ENCODE data around the gene CAMK2D. TPM values are rescaled to one million over a fixed set of nuclear protein-coding genes. Genes with fewer than 3 reads are reported as not detected.
"Not testable (repeated sequence)": the region's sequence is repeated elsewhere in the genome, so short reads cannot be mapped to it uniquely, and the experiment has no call there.

CAMK2D gene
- 41.3 TPM for total RNA-seq

DNA sequence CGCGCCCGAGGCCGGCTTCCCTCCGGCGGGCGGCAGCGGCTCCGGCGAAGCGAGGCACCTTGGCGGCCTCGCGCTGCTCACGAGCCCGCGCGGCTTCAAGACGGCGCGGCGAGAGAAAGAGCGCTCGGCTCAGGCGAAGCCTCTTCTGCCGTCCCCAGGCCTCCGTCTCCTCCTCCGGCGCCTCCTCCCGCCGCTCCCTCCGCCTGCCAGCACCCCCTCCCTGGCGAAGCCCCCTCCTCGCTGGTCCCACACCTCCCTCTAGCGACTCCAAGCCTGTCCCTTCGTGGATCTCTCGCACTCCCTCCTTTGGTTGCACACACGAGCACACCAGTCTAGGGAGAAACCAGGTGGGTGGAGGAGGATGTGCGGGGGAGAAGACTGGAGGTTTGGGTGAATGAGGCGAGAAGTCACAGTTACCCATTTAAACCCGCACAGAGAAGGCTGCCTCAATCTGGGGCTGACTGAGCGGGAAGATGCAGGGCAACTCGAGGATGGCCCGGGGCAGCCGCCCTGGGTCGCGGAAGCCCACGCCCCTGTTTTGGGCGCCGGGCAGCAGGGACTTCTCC, at the start of gene CAMK2D:
Gene CAMK2D (minus strand): TSS at position 119 of the 566 bp plus-strand sequence. CDS start 670 bp downstream, outside the sequence.
- ATAC-seq = peak; percentile 90
- intact Hi-C loops (cut with DNase I) = no loop called here
- DNase-seq (ENCODE audit: low spot score) = peak; percentile 94

DNA sequence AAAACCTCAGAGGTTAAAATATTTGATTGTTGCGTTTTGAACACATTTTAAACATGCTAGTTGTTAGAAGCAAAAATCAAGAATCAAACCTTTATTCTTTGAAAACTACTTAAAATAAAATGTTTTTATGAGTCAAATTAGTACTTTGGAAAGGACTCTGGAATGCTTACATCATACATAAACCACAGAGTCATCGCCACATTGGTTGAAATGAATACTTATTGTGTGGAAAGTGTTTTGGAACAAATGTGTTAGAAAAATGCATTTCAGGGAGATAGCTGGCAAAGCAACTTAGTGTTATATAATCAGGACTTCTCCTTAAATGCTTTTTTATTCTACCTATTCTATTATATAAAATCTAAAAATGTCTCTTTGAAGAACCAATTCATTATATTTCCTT, 49.4 kb upstream of the CAMK2D start:
- intact Hi-C loops (cut with DNase I) = no loop called here
- ATAC-seq (no peak), DNase-seq (ENCODE audit: low spot score) (no peak)

DNA sequence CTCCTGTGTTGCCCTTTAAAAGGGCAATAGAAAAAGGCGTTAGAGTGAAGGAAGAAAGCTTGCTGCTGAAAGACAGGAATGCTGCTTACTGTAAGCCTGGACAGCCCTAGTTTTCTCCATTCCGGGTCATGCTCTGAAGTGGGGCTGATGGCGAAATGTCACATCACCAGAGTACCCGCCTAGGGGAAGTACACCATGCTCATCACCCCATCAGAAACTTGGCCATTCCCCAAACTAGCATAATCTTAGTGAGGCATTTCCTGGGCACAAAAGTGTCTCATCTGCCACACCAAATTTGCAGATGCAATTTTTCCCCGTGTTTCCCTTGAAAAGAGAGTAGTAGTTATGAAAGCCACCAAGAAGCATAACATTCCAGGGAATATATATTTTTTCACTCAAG, 47.8 kb upstream of the CAMK2D start:
- DNase-seq (ENCODE audit: low spot score) (no peak), ATAC-seq (peak; percentile 70)
- intact Hi-C loops (cut with DNase I) = no loop called here

DNA sequence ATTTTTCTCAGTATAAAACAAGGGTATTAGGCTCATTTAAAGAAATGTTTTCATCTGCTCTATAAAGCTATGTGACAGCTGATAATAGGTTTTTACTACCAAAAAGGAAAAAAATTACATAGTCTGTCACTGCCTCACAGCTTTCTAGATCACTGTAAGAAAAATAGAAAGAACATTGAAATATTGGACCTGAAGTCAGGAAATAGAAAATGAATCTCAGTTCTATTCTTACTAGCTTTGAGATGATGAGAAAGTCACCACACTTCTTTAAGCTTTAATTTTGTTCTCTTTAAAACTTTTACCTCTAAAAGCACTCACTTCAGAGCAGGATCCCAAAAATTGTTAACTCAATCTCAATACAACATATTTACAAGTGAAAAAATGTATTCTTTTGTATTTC, 45.3 kb upstream of the CAMK2D start:
- ATAC-seq = no peak
- no peak for DNase-seq (ENCODE audit: low spot score)
- intact Hi-C loops (cut with DNase I) = no loop called here

DNA sequence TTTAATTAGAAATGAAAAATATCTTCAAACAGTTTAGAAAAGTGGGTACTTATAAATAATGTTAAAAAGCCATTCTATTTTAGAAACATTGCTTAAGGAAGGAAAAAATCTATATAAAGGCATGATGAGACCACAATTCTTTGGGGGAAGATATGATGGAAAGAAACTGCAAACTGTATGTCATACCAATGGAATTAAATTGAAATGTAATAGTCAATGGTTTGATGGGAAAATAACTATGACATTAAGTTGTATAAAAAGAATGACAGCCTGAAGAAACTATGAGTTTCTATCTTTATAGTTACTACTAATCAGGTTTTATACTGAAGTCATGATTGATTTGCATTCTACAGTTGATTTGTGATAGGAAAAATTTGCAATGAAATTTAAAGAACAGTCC, 40.3 kb upstream of the CAMK2D start:
- DNase-seq (ENCODE audit: low spot score) (no peak), ATAC-seq (no peak)
- intact Hi-C loops (cut with DNase I) = no loop called here

DNA sequence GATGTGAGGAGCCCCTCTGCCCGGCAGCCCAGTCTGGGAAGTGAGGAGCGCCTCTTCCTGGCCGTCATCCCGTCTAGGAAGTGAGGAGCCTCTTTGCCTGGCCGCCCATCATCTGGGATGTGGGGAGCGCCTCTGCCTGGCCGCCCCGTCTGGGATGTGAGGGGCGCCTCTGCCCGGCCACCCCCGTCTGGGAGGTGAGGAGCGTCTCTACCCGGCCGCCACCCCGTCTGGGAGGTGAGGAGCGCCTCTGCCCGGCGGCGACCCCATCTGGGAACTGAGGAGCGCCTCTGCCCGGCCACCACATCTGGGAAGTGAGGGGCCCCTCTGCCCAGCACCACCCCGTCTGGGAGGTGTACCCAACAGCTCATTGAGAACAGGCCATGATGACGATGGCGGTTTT, 34.8 kb upstream of the CAMK2D start:
- intact Hi-C loops (cut with DNase I); ATAC-seq: not testable (repeated sequence)

DNA sequence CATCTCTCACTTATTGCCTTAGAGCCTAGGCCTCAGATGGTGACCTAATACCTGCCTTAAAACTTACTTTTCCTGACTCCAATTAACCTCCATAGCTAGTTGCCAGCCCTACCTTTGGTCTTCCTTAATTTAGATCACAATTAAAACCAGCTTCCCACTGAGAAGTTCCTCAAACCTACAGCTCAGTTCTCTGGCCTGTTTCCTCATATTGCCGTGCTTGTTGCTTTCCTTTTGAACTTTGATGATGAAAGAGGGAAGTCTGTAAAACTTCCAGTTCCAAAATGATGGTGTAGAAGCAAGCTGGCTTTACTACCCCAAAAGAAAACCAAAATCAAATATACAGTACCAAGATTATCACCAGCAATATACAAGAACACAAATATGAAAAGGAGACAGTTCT, 28.9 kb upstream of the CAMK2D start:
- DNase-seq (ENCODE audit: low spot score) (no peak), ATAC-seq (peak; percentile 42)
- intact Hi-C loops (cut with DNase I) = no loop called here

More for the DNA sequence above, 34.8 kb upstream of the CAMK2D start:
- not testable (repeated sequence) for DNase-seq (ENCODE audit: low spot score)

DNA sequence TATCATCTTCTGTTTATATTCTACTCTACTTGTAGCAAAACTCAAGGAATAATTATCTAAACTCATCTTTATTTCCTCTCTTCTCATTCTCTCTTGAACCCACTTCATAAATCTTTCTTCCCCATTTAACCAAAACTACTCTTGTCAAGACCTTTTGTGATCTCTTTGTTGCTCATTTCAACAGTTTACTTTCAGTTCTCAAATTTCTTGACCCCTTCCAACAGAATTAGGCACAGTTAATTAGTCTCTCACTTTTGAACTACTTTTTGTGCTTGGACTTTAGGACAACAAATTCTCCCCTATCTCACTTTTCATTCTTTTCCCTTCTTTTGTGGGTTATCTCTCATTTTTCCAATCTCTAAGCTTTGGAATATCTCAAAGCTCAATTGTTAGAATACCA, 27.4 kb upstream of the CAMK2D start:
- DNase-seq (ENCODE audit: low spot score) (no peak), ATAC-seq (no peak)
- intact Hi-C loops (cut with DNase I) = no loop called here

DNA sequence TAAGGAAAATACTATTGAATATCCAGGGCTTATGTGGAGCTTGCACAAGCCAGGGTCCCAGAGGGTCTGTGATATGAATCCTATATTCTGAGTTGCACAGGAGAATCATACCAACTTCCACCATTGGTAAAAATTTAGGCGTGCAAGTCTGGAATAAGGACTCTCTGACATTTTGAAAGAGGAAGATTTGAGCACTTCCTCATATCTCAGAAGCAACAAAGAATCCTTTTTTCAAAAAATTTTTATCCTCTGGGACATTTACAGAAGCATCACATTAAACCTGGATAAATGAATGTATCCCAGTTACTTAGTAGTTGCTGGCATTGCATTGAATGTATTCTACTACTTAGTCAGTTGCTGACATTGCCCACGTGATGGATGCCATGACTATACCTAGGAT, 24.2 kb upstream of the CAMK2D start:
- intact Hi-C loops (cut with DNase I) = no loop called here
- ATAC-seq (no peak), DNase-seq (ENCODE audit: low spot score) (no peak)

DNA sequence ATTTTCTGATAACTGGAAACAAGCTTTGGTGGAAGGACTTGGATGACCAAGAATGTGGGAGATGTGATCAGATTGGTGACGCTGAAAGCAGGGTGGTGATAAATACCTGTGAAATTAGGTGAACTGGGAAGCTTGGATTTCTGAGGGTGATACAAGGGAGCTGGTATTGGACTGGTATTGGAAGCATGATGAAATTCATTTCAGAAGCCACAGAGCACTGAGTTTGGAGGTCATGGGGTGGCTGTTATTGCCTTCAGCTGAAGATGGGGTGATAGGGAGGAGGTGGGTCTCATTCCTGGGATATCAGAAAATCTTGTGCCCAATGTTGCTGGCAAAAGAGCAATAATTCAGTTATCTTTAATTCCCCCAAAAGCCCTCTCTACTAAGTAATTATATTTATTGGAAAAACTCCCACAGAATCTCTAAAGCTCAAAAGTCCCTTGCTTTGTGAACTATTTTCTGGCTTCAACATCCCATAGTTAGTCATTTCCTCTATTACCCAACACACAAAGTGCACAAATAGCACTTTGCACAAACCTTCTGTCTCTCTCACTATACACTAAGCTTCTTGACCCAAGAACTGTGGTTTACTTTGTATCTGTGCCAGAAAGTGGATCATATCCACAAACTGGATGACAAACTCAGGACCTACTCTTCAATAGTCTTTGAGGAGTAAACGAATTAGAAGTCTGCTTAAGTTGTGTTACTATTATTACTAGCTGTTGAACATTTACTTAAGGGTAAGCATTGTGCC, 23.1 kb upstream of the CAMK2D start:
- DNase-seq (ENCODE audit: low spot score) (no peak), ATAC-seq (peak; percentile 80)

DNA sequence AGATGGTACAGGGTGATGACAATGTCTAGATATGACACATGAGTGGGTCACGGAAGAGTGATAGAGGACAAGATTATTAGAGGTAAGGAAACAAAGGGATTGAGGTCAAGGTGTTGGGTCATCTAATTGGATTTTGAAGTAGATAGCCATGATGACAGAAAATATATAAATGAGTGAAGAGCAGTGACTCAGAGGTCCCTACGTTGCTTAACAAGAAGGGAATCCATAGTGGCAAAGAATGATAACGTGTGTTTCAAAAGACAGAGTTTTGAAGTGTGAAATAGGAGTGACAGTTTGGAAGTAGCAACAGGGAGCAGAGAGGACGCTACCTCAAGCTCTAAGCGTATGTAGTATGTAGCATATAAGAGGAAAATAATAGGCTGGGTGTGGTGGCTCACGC, 22.2 kb upstream of the CAMK2D start:
- intact Hi-C loops (cut with DNase I) = no loop called here
- no peak for DNase-seq (ENCODE audit: low spot score)
- ATAC-seq = no peak

More for the DNA sequence above, 23.1 kb upstream of the CAMK2D start:
- intact Hi-C loops (cut with DNase I) = no loop called here

DNA sequence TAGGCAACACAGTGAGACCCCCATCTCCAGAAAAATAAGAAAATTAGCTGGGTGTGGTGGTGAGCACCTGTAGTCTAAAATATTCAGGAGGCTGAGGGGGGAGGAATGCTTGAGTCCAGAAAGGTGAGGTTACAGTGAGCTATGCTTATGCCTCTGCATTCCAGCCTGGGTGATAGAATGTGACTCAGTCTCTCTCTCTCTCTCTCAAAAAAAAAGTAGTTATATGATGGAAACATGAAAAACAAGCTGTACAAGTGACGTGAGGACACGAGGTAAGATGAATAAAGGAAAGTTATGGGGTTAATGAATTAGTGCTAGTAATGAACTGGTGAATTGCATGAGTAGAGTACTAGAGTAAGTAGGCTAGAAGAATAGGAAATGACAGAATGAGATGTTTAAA, 21.8 kb upstream of the CAMK2D start:
- ATAC-seq (no peak), DNase-seq (ENCODE audit: low spot score) (no peak)
- intact Hi-C loops (cut with DNase I) = no loop called here

DNA sequence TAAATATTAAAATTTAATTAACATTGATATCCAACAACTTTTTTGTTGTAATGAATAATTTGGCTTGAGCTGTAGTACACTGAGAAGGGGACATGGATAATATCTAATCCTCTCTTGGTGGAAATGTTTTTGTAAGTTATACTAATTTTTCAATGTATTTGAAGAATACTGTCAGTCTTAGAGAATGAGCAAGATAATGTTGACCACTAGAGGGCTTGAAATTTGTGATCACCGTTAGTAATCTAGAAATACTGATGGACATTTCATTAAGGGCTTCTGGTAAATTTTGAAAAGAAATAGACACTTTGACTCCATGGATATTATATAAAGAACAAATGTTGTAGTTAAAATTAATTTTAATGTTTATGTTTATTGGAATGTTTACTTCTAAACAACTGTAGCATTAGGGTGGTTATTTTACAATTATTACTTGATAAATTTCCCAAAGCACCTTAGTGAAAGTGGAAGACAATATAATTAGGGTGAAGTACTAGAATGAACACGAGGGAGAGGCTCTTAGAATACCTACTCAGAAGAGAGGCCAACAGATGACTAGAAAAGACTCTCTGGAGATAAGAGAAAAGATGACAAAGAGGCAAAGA, 20.0 kb upstream of the CAMK2D start:
- ATAC-seq (peak; percentile 32), DNase-seq (ENCODE audit: low spot score) (no peak)
- intact Hi-C loops (cut with DNase I) = no loop called here

DNA sequence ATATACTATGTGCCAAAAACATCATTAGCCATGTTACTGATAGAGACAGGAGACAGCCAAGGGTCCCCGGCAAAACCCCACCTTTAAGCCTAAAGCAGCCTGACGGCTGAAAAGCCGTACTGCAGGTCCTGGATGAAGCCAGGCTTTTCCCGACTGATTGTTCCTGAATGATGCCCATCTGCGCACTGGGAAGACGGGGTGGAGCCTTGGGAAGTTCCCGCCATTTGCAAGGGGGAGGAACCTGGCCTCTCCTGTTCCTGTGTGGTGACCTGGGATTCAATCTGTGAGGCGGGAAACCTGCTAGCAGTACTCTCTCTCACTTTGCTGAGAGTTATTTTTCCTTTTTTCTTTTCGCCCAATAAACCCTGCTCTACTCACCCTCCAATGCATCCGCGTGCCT, 15.1 kb upstream of the CAMK2D start:
- ATAC-seq (no peak), DNase-seq (ENCODE audit: low spot score) (no peak)
- intact Hi-C loops (cut with DNase I) = loop anchor here (10.0 kb wide), 1 partner anchor 372 kb away; no protein-coding TSS in a partner anchor

DNA sequence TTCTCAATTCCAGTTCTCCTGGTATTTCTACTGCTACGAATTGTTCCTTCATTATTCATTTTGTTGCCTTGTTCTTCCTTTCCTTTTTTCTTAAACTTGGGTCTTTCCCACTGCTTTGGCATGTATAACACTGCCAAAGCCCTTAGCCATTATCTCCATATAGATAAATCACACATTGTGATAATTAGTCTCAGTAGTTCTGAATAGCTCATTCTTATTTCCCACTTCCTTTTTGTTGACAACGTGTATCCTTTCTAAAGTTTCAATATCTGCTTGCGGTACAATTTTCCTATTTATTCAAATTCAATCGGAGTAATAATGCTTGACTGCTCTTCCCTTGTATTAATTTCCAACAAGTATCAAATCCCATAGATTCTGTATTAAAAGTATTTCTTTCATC, 14.5 kb upstream of the CAMK2D start:
- no peak for ATAC-seq
- intact Hi-C loops (cut with DNase I) = loop anchor here (10.0 kb wide), 1 partner anchor 371 kb away; no protein-coding TSS in a partner anchor
- no peak for DNase-seq (ENCODE audit: low spot score)

DNA sequence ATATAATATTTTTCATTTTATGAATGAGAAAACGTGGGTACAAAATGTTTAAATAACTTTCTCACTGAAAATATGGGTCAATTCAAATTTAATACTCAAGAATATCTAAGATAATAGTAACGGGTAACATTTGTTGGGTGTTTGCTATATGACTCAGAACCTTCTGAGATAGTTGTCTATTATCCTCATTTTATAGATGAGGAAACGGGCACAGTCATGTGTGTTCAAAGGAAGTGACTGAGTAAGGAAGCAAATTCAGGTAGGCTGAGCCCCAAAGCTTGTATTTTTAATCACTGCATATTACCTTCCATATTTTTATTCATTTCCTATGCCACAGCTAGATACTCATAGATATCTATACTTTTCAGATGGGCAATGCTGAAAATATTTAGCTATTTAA, 12.2 kb upstream of the CAMK2D start:
- DNase-seq (ENCODE audit: low spot score) = no peak
- intact Hi-C loops (cut with DNase I) = loop anchor here (10.0 kb wide), 1 partner anchor 369 kb away; no protein-coding TSS in a partner anchor
- no peak for ATAC-seq

DNA sequence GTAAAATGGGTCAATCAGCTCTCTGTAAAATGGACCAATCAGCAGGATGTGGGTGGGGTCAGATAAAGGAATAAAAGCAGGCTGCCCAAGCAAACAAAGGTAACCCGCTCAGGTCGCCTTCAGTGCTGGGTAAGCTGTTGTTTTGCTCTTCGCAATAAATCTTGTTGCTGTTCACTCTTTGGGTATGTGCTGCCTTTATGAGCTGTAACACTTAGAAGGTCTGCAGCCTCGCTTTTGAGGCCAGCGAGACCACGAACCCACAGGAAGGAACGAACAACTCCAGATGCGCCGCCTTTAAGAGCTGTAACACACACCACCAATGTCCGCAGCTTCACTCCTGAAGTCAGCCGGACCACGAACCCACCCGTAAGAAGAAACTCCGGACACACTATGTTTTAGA, 11.5 kb upstream of the CAMK2D start:
- ATAC-seq (no peak), DNase-seq (ENCODE audit: low spot score) (no peak)
- intact Hi-C loops (cut with DNase I) = loop anchor here (10.0 kb wide), 1 partner anchor 368 kb away; no protein-coding TSS in a partner anchor

DNA sequence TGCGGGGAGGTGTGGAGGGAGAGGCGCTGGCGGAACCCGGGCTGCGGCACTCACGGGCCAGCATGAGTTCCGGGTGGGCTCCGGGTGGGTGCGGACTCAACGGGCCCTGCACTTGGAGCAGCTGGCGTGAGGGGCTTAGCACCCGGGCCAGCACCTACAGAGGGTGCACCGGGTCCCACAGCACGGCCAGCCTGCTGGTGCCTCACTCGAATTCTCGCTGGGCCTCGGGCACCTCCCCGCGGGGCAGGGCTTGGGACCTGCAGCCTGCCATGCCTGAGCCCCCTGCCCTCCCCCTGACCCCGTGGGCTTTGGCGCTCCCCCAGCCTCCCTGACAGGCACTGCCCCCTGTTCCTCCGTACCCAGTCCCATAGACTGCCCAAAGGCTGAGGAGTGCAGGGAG, 10.8 kb upstream of the CAMK2D start:
- no peak for ATAC-seq
- intact Hi-C loops (cut with DNase I) = loop anchor here (10.0 kb wide), 1 partner anchor 368 kb away; no protein-coding TSS in a partner anchor
- no peak for DNase-seq (ENCODE audit: low spot score)

DNA sequence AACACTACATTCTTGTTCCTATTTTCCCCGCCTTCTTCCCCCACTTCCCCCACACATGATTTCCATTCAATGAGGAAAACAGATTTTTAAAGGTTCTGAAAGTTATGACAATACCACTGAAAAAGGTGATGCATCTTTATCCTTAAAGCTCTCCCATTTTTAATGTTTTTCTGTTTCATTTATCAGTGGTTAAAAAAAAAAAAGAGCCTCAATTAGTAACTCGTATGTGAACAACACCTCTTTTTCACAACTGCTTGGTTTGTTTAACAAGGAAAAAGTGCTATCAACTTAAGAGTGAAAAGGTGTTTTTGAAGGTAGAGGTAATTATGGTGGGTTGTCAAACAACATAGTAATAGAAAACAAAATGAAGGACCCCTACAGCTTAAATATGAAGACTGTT, 8.2 kb upstream of the CAMK2D start:
- intact Hi-C loops (cut with DNase I) = loop anchor here (10.0 kb wide), 1 partner anchor 365 kb away; no protein-coding TSS in a partner anchor
- ATAC-seq (no peak), DNase-seq (ENCODE audit: low spot score) (no peak)

DNA sequence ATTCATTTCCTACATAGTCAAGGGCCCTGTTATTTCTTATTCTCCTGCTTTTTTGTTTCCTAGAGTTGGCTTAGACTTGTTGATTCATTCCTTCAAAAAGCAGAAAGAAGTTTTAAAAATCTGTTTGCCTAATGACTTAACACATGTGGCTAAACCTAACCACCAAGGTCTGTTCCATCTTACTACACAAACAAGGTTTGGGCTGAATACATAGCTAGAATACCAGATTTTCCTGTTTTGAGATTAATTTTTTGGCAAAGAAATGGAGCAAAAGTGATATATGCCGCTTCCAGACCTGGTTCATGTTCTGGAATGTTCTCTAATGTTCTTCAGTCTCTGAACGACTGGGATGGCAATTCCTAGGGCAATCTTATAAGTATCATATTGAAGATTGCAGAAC, 7.4 kb upstream of the CAMK2D start:
- ATAC-seq (no peak), DNase-seq (ENCODE audit: low spot score) (no peak)
- intact Hi-C loops (cut with DNase I) = no loop called here
